ENCODE results near the gene NDUFB1.

DNA sequence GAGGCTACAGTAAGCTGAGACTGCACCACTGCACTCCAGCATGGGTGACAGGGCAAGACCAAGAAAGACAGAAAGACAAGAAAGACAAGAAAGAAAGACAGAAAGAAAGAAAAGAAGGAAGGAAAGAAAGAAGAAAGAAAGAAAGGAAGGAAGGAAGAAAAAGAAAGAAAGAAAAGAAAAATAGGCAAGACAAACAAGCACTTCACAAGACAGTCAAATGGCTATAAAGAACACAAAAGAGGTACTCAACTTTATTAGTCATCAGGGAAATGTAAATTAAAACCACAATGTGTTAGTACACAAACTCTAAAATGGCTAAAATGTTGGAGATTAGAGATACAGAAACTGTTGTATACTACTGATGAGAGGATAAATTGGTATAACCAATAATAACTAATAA, 21.7 kb downstream of the NDUFB1 start:
- TF ChIP-seq, protein P1, sequence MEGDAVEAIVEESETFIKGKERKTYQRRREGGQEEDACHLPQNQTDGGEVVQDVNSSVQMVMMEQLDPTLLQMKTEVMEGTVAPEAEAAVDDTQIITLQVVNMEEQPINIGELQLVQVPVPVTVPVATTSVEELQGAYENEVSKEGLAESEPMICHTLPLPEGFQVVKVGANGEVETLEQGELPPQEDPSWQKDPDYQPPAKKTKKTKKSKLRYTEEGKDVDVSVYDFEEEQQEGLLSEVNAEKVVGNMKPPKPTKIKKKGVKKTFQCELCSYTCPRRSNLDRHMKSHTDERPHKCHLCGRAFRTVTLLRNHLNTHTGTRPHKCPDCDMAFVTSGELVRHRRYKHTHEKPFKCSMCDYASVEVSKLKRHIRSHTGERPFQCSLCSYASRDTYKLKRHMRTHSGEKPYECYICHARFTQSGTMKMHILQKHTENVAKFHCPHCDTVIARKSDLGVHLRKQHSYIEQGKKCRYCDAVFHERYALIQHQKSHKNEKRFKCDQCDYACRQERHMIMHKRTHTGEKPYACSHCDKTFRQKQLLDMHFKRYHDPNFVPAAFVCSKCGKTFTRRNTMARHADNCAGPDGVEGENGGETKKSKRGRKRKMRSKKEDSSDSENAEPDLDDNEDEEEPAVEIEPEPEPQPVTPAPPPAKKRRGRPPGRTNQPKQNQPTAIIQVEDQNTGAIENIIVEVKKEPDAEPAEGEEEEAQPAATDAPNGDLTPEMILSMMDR (IDR thresholded peaks at IDR 0.05 in 8 of 11, conservative IDR thresholded peaks at IDR 0.05 in 3 of 11): no peak
- TF ChIP-seq POLR2A (IDR thresholded peaks at IDR 0.05): no peak
